HFFc6 (cell line): ENCODE measurements around the gene COMTD1. TPM values are rescaled to one million over a fixed set of nuclear protein-coding genes. Genes with fewer than 3 reads are reported as not detected.

Experiments used
- DNase-seq: peaks from one replicate; pipeline ENCODE4 v3.0.0-alpha.2; 2018
- H3K27ac Mint-ChIP-seq: 2 replicates; pipeline ENCODE4 v1.8.0; 2020; ENCODE audit warnings: mild to moderate bottlenecking, mixed read lengths
- H3K27me3 Mint-ChIP-seq: 2 replicates; pipeline ENCODE4 v1.8.0; 2021; ENCODE audit warnings: mild to moderate bottlenecking, moderate library complexity, mixed read lengths; ENCODE audit not compliant: insufficient read depth
- H3K36me3 Mint-ChIP-seq: 2 replicates; pipeline ENCODE4 v1.8.0; 2021; ENCODE audit warnings: low read depth, mixed read lengths
- H3K4me1 Mint-ChIP-seq: 2 replicates; pipeline ENCODE4 v1.8.0; 2020; ENCODE audit warnings: low read depth, mixed read lengths
- H3K4me3 Mint-ChIP-seq: 2 replicates; pipeline ENCODE4 v1.8.0; 2020; ENCODE audit warnings: mild to moderate bottlenecking, moderate library complexity, mixed read lengths
- H3K9me3 Mint-ChIP-seq: 2 replicates; pipeline ENCODE4 v1.8.0; 2020; ENCODE audit warnings: mild to moderate bottlenecking, mixed read lengths
- total RNA-seq, 6 experiments: library from RNA; stranded (reverse); fragmentation: NEBNext Ultra II Directional; extraction: Animal tissue kit (Norgen Biotek cat#: 25700); gene quantifications; 2 replicates in 1 of 6; 3 replicates in 5 of 6; pipeline ENCODE4 v1.2.3, GENCODE V29; 2021
- TF ChIP-seq, protein P1 (sequence below): fragments of 200-600 bp; sonication (generic); IDR thresholded peaks from 2 replicates; pipeline ENCODE4 v1.5.0; 2021; ENCODE audit warnings: antibody characterized with exemption, mild to moderate bottlenecking

Gene COMTD1
- total RNA-seq, 6 experiments from 2014 or later = 5.6 to 9.5 (median 8.0) TPM

DNA sequence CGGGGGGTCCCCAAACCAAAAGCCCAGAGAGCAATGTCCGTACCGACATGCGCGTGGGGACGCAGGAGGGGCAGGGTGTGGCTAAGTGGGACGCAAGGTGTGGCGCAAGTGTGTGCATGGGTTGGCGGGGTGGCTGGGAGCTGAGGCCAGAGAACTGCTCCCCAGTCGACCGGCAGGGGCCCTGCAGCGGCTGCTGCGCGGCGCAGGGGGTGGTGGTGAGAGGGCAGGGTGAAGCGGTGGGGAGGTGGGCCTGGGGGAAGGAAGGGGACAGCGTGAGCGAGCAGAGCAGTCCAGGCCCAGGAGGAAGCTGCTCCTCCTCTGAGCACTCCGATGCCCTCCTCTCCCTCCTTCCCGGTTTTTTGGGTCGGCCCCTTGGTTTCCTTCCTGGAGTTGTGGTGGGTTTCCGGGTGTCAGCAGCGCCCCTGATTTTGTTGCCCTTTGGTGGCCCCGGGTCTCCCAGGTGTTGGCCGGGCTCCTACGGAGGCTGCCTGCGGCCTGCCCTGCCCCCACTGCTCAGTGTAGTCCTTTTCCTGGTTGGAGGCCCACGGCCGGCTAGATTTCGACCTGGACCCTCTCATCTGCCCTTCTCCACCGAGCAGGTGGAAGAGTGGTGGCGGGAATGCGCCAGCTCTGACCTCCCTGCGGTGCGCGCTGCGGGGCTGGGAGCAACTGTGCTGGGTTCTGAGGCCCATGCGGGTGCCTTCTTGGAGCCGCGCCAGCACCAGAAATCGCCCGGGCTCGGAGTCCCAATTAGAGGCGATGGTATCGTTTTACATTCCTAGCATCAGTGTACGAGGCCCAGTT lies 40.5 kb upstream of the COMTD1 start:
- TF ChIP-seq, protein P1, sequence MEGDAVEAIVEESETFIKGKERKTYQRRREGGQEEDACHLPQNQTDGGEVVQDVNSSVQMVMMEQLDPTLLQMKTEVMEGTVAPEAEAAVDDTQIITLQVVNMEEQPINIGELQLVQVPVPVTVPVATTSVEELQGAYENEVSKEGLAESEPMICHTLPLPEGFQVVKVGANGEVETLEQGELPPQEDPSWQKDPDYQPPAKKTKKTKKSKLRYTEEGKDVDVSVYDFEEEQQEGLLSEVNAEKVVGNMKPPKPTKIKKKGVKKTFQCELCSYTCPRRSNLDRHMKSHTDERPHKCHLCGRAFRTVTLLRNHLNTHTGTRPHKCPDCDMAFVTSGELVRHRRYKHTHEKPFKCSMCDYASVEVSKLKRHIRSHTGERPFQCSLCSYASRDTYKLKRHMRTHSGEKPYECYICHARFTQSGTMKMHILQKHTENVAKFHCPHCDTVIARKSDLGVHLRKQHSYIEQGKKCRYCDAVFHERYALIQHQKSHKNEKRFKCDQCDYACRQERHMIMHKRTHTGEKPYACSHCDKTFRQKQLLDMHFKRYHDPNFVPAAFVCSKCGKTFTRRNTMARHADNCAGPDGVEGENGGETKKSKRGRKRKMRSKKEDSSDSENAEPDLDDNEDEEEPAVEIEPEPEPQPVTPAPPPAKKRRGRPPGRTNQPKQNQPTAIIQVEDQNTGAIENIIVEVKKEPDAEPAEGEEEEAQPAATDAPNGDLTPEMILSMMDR = no peak
- H3K4me3 Mint-ChIP-seq = no peak overlapping the region
- H3K9me3 Mint-ChIP-seq = no peaks in the 10 kb centered on the region
- H3K27ac Mint-ChIP-seq = no peak overlapping the region
- peaks cover 26% of the 10 kb centered on the region for H3K27me3 Mint-ChIP-seq
- no peaks in the 10 kb centered on the region for H3K36me3 Mint-ChIP-seq
- H3K4me1 Mint-ChIP-seq = peaks cover 5% of the 10 kb centered on the region; the same call in 1 of the 2 replicates
- no peak for DNase-seq

DNA sequence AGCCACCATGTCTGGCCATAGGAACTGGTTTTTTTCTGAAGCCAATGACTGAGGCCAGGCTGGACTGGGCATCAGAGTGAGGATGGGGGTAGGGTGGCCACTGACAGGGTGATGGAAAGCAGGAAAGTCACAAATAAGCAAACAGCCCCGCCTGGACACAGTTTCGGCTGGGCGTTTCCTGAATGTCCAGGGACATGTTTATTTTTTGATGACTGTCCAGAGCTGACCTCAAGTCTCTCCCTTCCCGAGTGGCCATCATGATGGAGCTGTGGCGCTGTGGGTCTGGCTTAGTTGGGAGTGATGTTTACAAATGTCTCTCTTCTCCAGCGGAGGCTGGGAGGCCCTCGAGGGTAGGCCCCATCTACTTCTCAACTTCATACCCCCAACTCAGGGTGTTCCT lies 37.1 kb upstream of the COMTD1 start:
- Mint-ChIP-seq H3K9me3 (no peaks in the 10 kb centered on the region), H3K27ac (no peak overlapping the region), H3K36me3 (no peaks in the 10 kb centered on the region), H3K4me1 (peaks cover 14% of the 10 kb centered on the region; the same call in 1 of the 2 replicates), H3K4me3 (no peak overlapping the region), H3K27me3 (peaks cover 17% of the 10 kb centered on the region)
- no peak for DNase-seq
- TF ChIP-seq, protein P1 = no peak

DNA sequence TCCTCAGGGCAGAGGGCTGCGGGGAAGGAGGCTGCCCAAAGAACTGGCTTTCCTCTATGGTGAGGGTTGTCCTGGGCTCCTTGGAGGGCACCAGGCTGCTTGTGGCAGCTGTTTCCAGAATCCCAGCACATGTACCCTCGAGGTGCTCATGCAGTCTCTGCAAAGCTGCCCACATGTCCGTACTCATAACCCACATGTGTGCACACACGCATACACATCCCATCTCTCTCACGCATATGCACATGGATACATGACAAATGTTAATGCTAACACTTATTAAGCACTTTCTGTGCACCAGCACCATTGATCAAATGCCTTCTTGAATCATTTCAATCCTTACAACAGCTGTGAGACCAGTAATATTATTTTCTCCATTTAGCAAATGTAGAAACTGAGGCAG lies 36.3 kb upstream of the COMTD1 start:
- TF ChIP-seq, protein P1 = no peak
- H3K4me3 Mint-ChIP-seq = no peak overlapping the region
- H3K27ac Mint-ChIP-seq = no peak overlapping the region
- H3K36me3 Mint-ChIP-seq = no peaks in the 10 kb centered on the region
- H3K27me3 Mint-ChIP-seq = peaks cover 17% of the 10 kb centered on the region
- H3K4me1 Mint-ChIP-seq = peaks cover 14% of the 10 kb centered on the region; the same call in 1 of the 2 replicates
- H3K9me3 Mint-ChIP-seq = no peaks in the 10 kb centered on the region
- DNase-seq = no peak

DNA sequence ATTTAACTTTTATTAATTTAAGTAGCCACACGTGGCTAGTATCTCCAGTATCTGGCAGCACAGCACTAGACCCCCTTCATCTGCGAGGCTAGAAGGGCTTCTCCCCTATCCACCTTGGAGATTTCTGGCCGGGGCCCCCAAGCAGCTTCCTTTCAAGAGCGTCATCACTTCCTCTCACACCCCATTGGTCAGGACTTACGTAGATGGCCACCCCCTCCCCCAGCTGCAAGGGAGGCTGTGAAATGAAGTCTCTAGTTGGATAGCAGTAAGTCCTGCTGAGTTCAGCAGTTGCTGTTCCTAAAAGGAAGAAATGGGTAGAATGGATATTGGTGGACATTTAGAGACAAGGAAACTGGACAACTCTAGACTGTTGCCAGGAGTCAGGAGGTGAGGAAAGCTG lies 33.8 kb upstream of the COMTD1 start:
- TF ChIP-seq, protein P1 = no peak
- no peaks in the 10 kb centered on the region for H3K9me3 Mint-ChIP-seq
- H3K4me3 Mint-ChIP-seq = no peak overlapping the region
- no peak for DNase-seq
- H3K36me3 Mint-ChIP-seq = no peaks in the 10 kb centered on the region
- H3K27me3 Mint-ChIP-seq = peaks cover 12% of the 10 kb centered on the region
- peaks cover 14% of the 10 kb centered on the region; the same call in 1 of the 2 replicates for H3K4me1 Mint-ChIP-seq
- H3K27ac Mint-ChIP-seq = no peak overlapping the region

DNA sequence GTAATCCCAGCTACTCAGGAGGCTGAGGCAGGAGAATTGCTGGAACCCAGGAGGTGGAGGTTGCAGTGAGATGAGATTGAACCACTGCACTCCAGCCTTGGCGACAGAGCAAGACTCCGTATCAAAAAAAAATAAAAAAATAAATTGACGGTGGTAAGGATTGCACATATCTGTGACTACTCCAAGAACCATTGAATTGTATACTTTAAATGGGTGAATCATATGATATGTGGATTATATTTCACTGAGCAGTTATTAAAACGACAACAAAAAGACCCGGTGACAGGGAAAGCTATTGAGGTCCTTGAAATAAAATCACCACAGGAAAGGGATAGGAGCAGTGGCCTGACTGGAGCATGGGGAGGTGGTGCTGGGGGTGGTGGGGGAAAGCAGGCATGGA lies 31.2 kb upstream of the COMTD1 start:
- no peaks in the 10 kb centered on the region for H3K9me3 Mint-ChIP-seq

More for the DNA sequence above, 31.2 kb upstream of the COMTD1 start:
- Mint-ChIP-seq H3K27ac (no peak overlapping the region), H3K4me1 (peaks cover 14% of the 10 kb centered on the region), H3K27me3 (peaks cover 20% of the 10 kb centered on the region), H3K4me3 (no peak overlapping the region), H3K36me3 (no peaks in the 10 kb centered on the region)
- TF ChIP-seq, protein P1 = no peak
- no peak for DNase-seq
